HCT116 (cell line): ENCODE results near the gene TPGS1. TPM values are rescaled to one million over a fixed set of nuclear protein-coding genes. Genes with fewer than 3 reads are reported as not detected.

Source experiments
- ATAC-seq: fragments of 200-7000 bp; cut with Tn5 transposase; 2 replicates; pipeline ENCODE4 v1.9.1; 2020; ENCODE audit warnings: mild to moderate bottlenecking, moderate library complexity
- BruUV-seq: library from RNA; stranded (reverse); fragments of 400-500 nt; replicated peaks from 2 replicates; lab custom pipeline; 2021; lab: Mats Ljungman, UMichigan
- CTCF ChIA-PET: fragments of 300-600 bp; sonication (Branson Sonifier 250); formaldehyde crosslinking; loops from one replicate; lab custom pipeline; 2021; ENCODE audit warnings: antibody characterized with exemption; lab: Charles Lee
- POLR2A ChIA-PET: fragments of 300-600, 350-600 bp; sonication (Branson Sonifier 250); formaldehyde crosslinking; loops from one replicate; lab custom pipeline; 2021; ENCODE audit warnings: antibody characterized with exemption; lab: Charles Lee
- RAD21 ChIA-PET, 2 experiments: fragments of 300-600 bp; sonication (Branson Sonifier 250); formaldehyde crosslinking; loops; one replicate each; lab custom pipeline; 2023; ENCODE audit warnings: low total read pairs in 2 of 2; ENCODE audit not compliant: uncharacterized antibody in 2 of 2, unreplicated experiment in 2 of 2, low non-redundant PET in 1 of 2; lab: Charles Lee
- DNase-seq: peaks from one replicate; pipeline ENCODE4 v3.0.0-alpha.2; 2010; ENCODE audit warnings: low read depth, low spot score
- H2AFZ ChIP-seq: fragments of 200-600 bp; shearing (Covaris generic), sonication (generic); 2 replicates; pipeline ENCODE4 v1.6.1; 2017; ENCODE audit warnings: low read depth, mixed run types, mixed read lengths, antibody characterized with exemption, low read length; ENCODE audit not compliant: poor library complexity, severe bottlenecking
- H3K27ac ChIP-seq: 2 replicates; pipeline ENCODE4 v1.5.1; 2012; ENCODE audit warnings: low read depth, low read length
- H3K27me3 ChIP-seq: fragments of 200-600 bp; sonication (generic); 2 replicates; pipeline ENCODE4 v1.6.1; 2016; ENCODE audit warnings: mixed run types, low read length, mixed read lengths; ENCODE audit not compliant: insufficient read depth
- H3K36me3 ChIP-seq, 2 experiments: fragments of 200-500 bp in 1 of 2; fragments of 200-600 bp in 1 of 2; sonication (Bioruptor generic) in 1 of 2; sonication (generic) in 1 of 2; 2 replicates each; pipeline versions ENCODE4 v1.5.1 to v1.6.1; 2014 to 2016; ENCODE audit warnings: low read length in 2 of 2, inconsistent platforms in 1 of 2, mixed read lengths in 1 of 2, mixed run types in 1 of 2; ENCODE audit not compliant: insufficient read depth in 2 of 2, control insufficient read depth in 1 of 2
- H3K4me1 ChIP-seq, 2 experiments: fragments of 200-600 bp in 1 of 2; sonication (generic) in 1 of 2; 2 replicates each; pipeline versions ENCODE4 v1.5.1 to v1.6.1; 2012 to 2017; ENCODE audit warnings: low read length in 2 of 2, inconsistent platforms in 1 of 2, mild to moderate bottlenecking in 1 of 2, mixed read lengths in 1 of 2, mixed run types in 1 of 2, moderate library complexity in 1 of 2; ENCODE audit not compliant: insufficient read depth in 2 of 2, control insufficient read depth in 1 of 2
- H3K4me2 ChIP-seq: fragments of 200-600 bp; sonication (generic); 2 replicates; pipeline ENCODE4 v1.6.1; 2017; ENCODE audit warnings: mixed run types, low read length, mixed read lengths
- H3K4me3 ChIP-seq, 2 experiments: fragments of 200-600 bp in 1 of 2; sonication (generic) in 1 of 2; replicated peaks in 1 of 2; 2 replicates each; pipeline ENCODE4 v1.5.1; 2011 to 2016; ENCODE audit warnings: low read length in 2 of 2, control low read depth in 1 of 2, low read depth in 1 of 2, mild to moderate bottlenecking in 1 of 2, mixed read lengths in 1 of 2, mixed run types in 1 of 2
- H3K79me2 ChIP-seq: fragments of 200-600 bp; sonication (generic); 2 replicates; pipeline ENCODE4 v1.6.1; 2017; ENCODE audit warnings: mild to moderate bottlenecking, mixed run types, low read length, moderate library complexity, mixed read lengths; ENCODE audit not compliant: insufficient read depth
- H3K9ac ChIP-seq: fragments of 200-600 bp; sonication (generic); 2 replicates; pipeline ENCODE4 v1.6.1; 2016; ENCODE audit warnings: low read length, mixed read lengths
- H3K9me2 ChIP-seq: fragments of 200-600 bp; sonication (generic), shearing (Covaris generic); 2 replicates; pipeline ENCODE4 v1.6.1; 2017; ENCODE audit warnings: mixed run types, mild to moderate bottlenecking, moderate library complexity; ENCODE audit not compliant: insufficient read depth
- H3K9me3 ChIP-seq, 2 experiments: fragments of 200-500 bp in 1 of 2; fragments of 200-600 bp in 1 of 2; sonication (Bioruptor generic) in 1 of 2; sonication (generic) in 1 of 2; 2 replicates each; pipeline ENCODE4 v1.6.1; 2014 to 2017; ENCODE audit warnings: low read length in 2 of 2, mixed read lengths in 2 of 2, inconsistent platforms in 1 of 2, low read depth in 1 of 2, mild to moderate bottlenecking in 1 of 2, mixed run types in 1 of 2, moderate library complexity in 1 of 2; ENCODE audit not compliant: control insufficient read depth in 1 of 2, insufficient read depth in 1 of 2
- H4K20me1 ChIP-seq: fragments of 200-600 bp; sonication (generic), shearing (Covaris generic); 2 replicates; pipeline ENCODE4 v1.6.1; 2017; ENCODE audit warnings: mixed run types, mild to moderate bottlenecking, moderate library complexity; ENCODE audit not compliant: insufficient read depth
- ATF3 ChIP-seq: IDR thresholded peaks from 2 replicates; pipeline ENCODE4 v1.6.1; 2012
- CBX3 ChIP-seq: IDR thresholded peaks from 2 replicates; pipeline ENCODE4 v1.6.1; 2012; ENCODE audit warnings: low read depth
- CEBPB ChIP-seq: IDR thresholded peaks from 2 replicates; pipeline ENCODE4 v1.6.1; 2012; ENCODE audit warnings: low read depth
- EGR1 ChIP-seq: IDR thresholded peaks from 2 replicates; pipeline ENCODE4 v1.6.1; 2012; ENCODE audit warnings: low read depth
- ELF1 ChIP-seq: IDR thresholded peaks from 2 replicates; pipeline ENCODE4 v1.6.1; 2012; ENCODE audit warnings: low read depth, borderline replicate concordance
- POLR2A ChIP-seq: IDR thresholded peaks from 2 replicates; pipeline ENCODE4 v1.7.0; 2011; ENCODE audit warnings: borderline replicate concordance; ENCODE audit not compliant: insufficient read depth, insufficient read length; ENCODE audit errors: extremely low read depth
- RAD21 ChIP-seq: IDR thresholded peaks from 2 replicates; pipeline ENCODE4 v1.6.1; 2012; ENCODE audit warnings: low read depth, mild to moderate bottlenecking
- SIN3A ChIP-seq: IDR thresholded peaks from 2 replicates; pipeline ENCODE4 v1.6.1; 2012; ENCODE audit warnings: low read depth
- SP1 ChIP-seq: IDR thresholded peaks from 2 replicates; pipeline ENCODE4 v1.6.1; 2012; ENCODE audit warnings: low read depth
- TCF7L2 ChIP-seq: IDR thresholded peaks from 2 replicates; pipeline ENCODE4 v1.7.0; 2011; ENCODE audit warnings: borderline replicate concordance, inconsistent platforms; ENCODE audit not compliant: insufficient read depth, insufficient read length; ENCODE audit errors: extremely low read depth
- YY1 ChIP-seq: IDR thresholded peaks from 2 replicates; pipeline ENCODE4 v1.6.1; 2011; ENCODE audit warnings: low read length, low read depth, moderate library complexity, mild to moderate bottlenecking; ENCODE audit not compliant: insufficient replicate concordance; ENCODE audit errors: extremely low read depth
- ZFX ChIP-seq: fragments of 450-650 bp; IDR thresholded peaks from 2 replicates; pipeline ENCODE4 v1.6.1; 2017
- ZNF274 ChIP-seq: fragments of 200-500 bp; sonication (Bioruptor generic); IDR thresholded peaks from 2 replicates; pipeline ENCODE4 v1.6.1; 2014; ENCODE audit warnings: mild to moderate bottlenecking, low read depth, low read length, inconsistent platforms
- intact Hi-C: fragments of 100-400 bp; cut with micrococcal nuclease; formaldehyde crosslinking; loops from 2 replicates; pipeline ENCODE4 v1.10.0; 2022
- total RNA-seq: library from RNA; stranded (reverse); gene quantifications from one replicate; pipeline ENCODE4 v1.2.1, GENCODE V29; 2021; ENCODE audit not compliant: unreplicated experiment
- TF ChIP-seq, protein P1 (sequence below), 3 experiments: fragments of 200-600 bp in 1 of 3; sonication (generic) in 1 of 3; IDR thresholded peaks in 2 of 3; conservative IDR thresholded peaks in 1 of 3; 2 replicates each; pipeline ENCODE4 v1.5.1; 2012 to 2017; ENCODE audit warnings: low read depth in 2 of 3, low read length in 2 of 3, antibody characterized with exemption in 1 of 3, borderline replicate concordance in 1 of 3, control low read depth in 1 of 3, mild to moderate bottlenecking in 1 of 3, mixed read lengths in 1 of 3, mixed run types in 1 of 3, moderate library complexity in 1 of 3; ENCODE audit not compliant: insufficient read depth in 1 of 3
- TF ChIP-seq, protein P2 (sequence below): IDR thresholded peaks from 2 replicates; pipeline ENCODE4 v1.6.1; 2012; ENCODE audit warnings: low read depth

Gene TPGS1
- total RNA-seq, 1 experiment from 2014 or later = 19.1 TPM

GRCh38 chr19:464208-464545 is 43.1 kb upstream of the TPGS1 start:
- no peaks in the 10 kb centered on the region for H3K79me2 ChIP-seq
- no peaks in the 10 kb centered on the region for H3K27me3 ChIP-seq
- ChIA-PET RAD21 (no interaction called here), CTCF (no interaction called here)
- DNase-seq (no peak), ATAC-seq (no peak)
- H3K9me3 ChIP-seq = no peaks in the 10 kb centered on the region
- no peak overlapping the region for H3K27ac ChIP-seq
- intact Hi-C loops = no loop called here
- H3K36me3 ChIP-seq = no peaks in the 10 kb centered on the region
- H4K20me1 ChIP-seq = no peaks in the 10 kb centered on the region
- no TSS peak for BruUV-seq
- no peak for TF ChIP-seq POLR2A
- TF ChIP-seq, all 23 proteins: peak for 0
- Histone ChIP-seq H3K4me1 (peaks cover 7 to 24% of the 10 kb centered on the region in 2 experiments; a peak in 3 of 4 replicates), H3K4me3 (no peak overlapping the region), H3K9me2 (no peaks in the 10 kb centered on the region), H3K9ac (no peak overlapping the region), H2AFZ (no peak overlapping the region), H3K4me2 (no peak overlapping the region)
- POLR2A ChIA-PET = no interaction called here

DNA sequence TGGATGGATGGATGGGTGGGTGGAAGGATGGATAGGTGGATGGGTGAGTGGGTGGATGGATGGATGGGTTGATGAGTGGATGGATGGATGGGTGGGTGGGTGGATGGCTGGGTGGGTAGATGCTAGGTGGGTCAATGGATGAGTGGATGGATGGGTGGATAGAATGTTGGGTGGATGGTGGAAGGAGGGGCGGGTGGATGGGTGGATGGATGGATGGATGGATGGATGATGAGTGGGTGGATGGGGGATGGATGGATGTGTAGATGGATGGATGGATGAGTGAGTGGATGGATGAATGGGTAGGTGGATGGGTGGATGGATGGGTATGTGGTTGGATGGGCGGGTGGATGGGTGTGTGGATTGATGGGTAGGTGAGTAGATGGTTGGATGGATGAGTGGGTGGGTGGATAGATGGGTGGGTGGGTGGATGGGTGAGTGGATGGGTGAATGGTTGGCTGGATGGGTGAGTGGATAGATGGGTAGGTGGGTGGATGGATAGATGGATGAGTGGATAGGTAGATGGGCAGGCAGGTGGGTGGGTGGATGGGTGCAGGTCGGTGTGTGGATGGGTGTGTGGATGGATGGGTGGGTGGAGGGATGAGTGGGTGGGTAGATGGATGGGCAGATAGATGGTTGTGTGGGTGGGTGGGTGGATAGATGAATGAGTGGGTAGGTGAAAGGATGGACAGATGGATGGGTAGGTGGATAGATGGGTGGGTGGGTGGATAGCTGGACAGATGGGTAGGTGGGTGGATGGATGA is 42.1 kb upstream of the TPGS1 start:
- Histone ChIP-seq H3K4me2 (no peak overlapping the region), H3K27ac (no peak overlapping the region), H4K20me1 (no peaks in the 10 kb centered on the region), H3K4me3 (no peak overlapping the region), H3K79me2 (no peaks in the 10 kb centered on the region), H2AFZ (no peak overlapping the region), H3K4me1 (peaks cover 5 to 16% of the 10 kb centered on the region in 2 experiments; a peak in 3 of 4 replicates), H3K9me3 (no peaks in the 10 kb centered on the region), H3K27me3 (no peaks in the 10 kb centered on the region), H3K9ac (no peak overlapping the region), H3K9me2 (no peaks in the 10 kb centered on the region), H3K36me3 (no peaks in the 10 kb centered on the region)
- ATAC-seq (no peak), DNase-seq (no peak)
- ChIA-PET RAD21 (no interaction called here), POLR2A (no interaction called here), CTCF (no interaction called here)
- intact Hi-C loops = no loop called here
- no TSS peak for BruUV-seq
- TF ChIP-seq, protein P1, sequence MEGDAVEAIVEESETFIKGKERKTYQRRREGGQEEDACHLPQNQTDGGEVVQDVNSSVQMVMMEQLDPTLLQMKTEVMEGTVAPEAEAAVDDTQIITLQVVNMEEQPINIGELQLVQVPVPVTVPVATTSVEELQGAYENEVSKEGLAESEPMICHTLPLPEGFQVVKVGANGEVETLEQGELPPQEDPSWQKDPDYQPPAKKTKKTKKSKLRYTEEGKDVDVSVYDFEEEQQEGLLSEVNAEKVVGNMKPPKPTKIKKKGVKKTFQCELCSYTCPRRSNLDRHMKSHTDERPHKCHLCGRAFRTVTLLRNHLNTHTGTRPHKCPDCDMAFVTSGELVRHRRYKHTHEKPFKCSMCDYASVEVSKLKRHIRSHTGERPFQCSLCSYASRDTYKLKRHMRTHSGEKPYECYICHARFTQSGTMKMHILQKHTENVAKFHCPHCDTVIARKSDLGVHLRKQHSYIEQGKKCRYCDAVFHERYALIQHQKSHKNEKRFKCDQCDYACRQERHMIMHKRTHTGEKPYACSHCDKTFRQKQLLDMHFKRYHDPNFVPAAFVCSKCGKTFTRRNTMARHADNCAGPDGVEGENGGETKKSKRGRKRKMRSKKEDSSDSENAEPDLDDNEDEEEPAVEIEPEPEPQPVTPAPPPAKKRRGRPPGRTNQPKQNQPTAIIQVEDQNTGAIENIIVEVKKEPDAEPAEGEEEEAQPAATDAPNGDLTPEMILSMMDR (IDR thresholded peaks at IDR 0.05 in 2 of 3, conservative IDR thresholded peaks at IDR 0.05 in 1 of 3; ENCODE audit: borderline replicate concordance in 1 of 3, insufficient read depth in 1 of 3, low read depth in 2 of 3, low read length in 2 of 3) = no peak
- TF ChIP-seq YY1 (no peak), SP1 (no peak), CEBPB (no peak), ATF3 (no peak), EGR1 (no peak), CBX3 (no peak), RAD21 (no peak), ZFX (no peak), ELF1 (no peak), SIN3A (no peak), TCF7L2 (no peak), ZNF274 (no peak)
- TF ChIP-seq, protein P2, sequence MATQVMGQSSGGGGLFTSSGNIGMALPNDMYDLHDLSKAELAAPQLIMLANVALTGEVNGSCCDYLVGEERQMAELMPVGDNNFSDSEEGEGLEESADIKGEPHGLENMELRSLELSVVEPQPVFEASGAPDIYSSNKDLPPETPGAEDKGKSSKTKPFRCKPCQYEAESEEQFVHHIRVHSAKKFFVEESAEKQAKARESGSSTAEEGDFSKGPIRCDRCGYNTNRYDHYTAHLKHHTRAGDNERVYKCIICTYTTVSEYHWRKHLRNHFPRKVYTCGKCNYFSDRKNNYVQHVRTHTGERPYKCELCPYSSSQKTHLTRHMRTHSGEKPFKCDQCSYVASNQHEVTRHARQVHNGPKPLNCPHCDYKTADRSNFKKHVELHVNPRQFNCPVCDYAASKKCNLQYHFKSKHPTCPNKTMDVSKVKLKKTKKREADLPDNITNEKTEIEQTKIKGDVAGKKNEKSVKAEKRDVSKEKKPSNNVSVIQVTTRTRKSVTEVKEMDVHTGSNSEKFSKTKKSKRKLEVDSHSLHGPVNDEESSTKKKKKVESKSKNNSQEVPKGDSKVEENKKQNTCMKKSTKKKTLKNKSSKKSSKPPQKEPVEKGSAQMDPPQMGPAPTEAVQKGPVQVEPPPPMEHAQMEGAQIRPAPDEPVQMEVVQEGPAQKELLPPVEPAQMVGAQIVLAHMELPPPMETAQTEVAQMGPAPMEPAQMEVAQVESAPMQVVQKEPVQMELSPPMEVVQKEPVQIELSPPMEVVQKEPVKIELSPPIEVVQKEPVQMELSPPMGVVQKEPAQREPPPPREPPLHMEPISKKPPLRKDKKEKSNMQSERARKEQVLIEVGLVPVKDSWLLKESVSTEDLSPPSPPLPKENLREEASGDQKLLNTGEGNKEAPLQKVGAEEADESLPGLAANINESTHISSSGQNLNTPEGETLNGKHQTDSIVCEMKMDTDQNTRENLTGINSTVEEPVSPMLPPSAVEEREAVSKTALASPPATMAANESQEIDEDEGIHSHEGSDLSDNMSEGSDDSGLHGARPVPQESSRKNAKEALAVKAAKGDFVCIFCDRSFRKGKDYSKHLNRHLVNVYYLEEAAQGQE = no peak
